Activated naive CD4-positive, alpha-beta T cell treated with anti-CD3 and anti-CD28 coated beads, Interleukin-2, amount 50 U/mL, for 16 hours (primary cell): Measurements from ENCODE around the gene IGF1R.

Experiments
- DNase-seq: peaks from one replicate; pipeline ENCODE4 v3.0.0-alpha.2; 2020

The IGF1R gene

DNA sequence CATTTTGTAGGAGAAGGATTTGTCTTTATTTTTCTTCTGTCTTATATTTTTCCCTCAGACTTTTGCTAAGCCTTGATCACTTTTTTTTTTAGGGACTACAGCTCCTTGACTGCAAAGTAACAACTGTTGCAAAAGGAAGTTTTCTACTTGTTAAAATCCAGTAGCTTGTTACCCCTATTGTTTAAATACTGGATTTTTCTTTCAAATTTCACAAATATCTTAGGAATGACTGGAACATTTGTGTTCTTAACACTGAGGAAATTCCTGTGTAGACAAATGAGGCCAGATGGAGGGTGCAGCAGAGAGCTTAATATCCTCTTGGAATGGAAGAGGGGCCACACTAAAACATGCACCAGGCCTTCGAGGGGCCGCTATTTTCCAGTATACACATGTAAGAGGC is 362.4 kb downstream of the IGF1R start:
- DNase-seq = no peak
